Epidermal melanocyte (primary cell): ENCODE data around the gene ZNF423.
"Not testable (repeated sequence)": the region's sequence is repeated elsewhere in the genome, so short reads cannot be mapped to it uniquely, and the experiment has no call there.

ENCODE experiments used
- DNase-seq: peaks from one replicate; pipeline ENCODE4 v3.0.0; 2011; ENCODE audit warnings: low spot score; ENCODE audit not compliant: insufficient read length

Gene ZNF423

GRCh38 chr16:49855822-49856671 is at the start of gene ZNF423:
Gene ZNF423, minus strand, starts transcription at chr16:49856112. Its CDS starts 338 bp downstream, at chr16:49855774.
- DNase-seq: no peak

- DNase-seq: no peak
Measured at GRCh38 chr16:49904348-49905062, 48.6 kb upstream of the ZNF423 start.

GRCh38 chr16:49902908-49903307 is 47.0 kb upstream of the ZNF423 start:
- DNase-seq: no peak

GRCh38 chr16:49901711-49902110 is 45.8 kb upstream of the ZNF423 start:
- no peak for DNase-seq

- DNase-seq: no peak
Measured at GRCh38 chr16:49900875-49901274, 45.0 kb upstream of the ZNF423 start.

- DNase-seq: no peak
Measured at GRCh38 chr16:49899991-49900695, 44.2 kb upstream of the ZNF423 start.

GRCh38 chr16:49896447-49896964 is 40.6 kb upstream of the ZNF423 start:
- no peak for DNase-seq

- no peak for DNase-seq
Measured at GRCh38 chr16:49890876-49891275, 35.0 kb upstream of the ZNF423 start.

- no peak for DNase-seq
Measured at GRCh38 chr16:49889725-49890397, 33.9 kb upstream of the ZNF423 start.

- DNase-seq: no peak
Measured at GRCh38 chr16:49886554-49887094, 30.7 kb upstream of the ZNF423 start.

GRCh38 chr16:49884033-49885015 is 28.4 kb upstream of the ZNF423 start:
- DNase-seq: no peak

GRCh38 chr16:49883076-49884014 is 27.4 kb upstream of the ZNF423 start:
- no peak for DNase-seq

- no peak for DNase-seq
Measured at GRCh38 chr16:49881890-49882289, 26.0 kb upstream of the ZNF423 start.

- not testable (repeated sequence) for DNase-seq
Measured at GRCh38 chr16:49878540-49878939, 22.6 kb upstream of the ZNF423 start.

GRCh38 chr16:49876716-49877129 is 20.8 kb upstream of the ZNF423 start:
- DNase-seq: no peak

GRCh38 chr16:49875806-49876715 is 20.1 kb upstream of the ZNF423 start:
- DNase-seq: no peak

GRCh38 chr16:49874613-49875237 is 18.8 kb upstream of the ZNF423 start:
- DNase-seq: no peak
